Gastrocnemius medialis (tissue), 4 donors: Measurements from ENCODE around the gene HOTAIR.

Experiments
- POLR2A ChIP-seq, 2 donors: fragments of 450-650 bp; IDR thresholded peaks; one replicate each; pipeline ENCODE4 v1.6.1; 2017; ENCODE audit warnings: antibody characterized with exemption in 2 of 2, mild to moderate bottlenecking in 2 of 2, moderate library complexity in 2 of 2
- TF ChIP-seq, protein P1 (sequence below), 5 experiments: fragments of 450-650 bp in 3 of 5; fragments of 200-600 bp in 2 of 5; sonication (generic) in 2 of 5; IDR thresholded peaks in 4 of 5; conservative IDR thresholded peaks in 1 of 5; 1 replicate in 4 of 5; 2 replicates in 1 of 5; pipeline ENCODE4 v1.5.1; 2016 to 2019; ENCODE audit warnings: antibody characterized with exemption in 5 of 5, mild to moderate bottlenecking in 3 of 5, moderate library complexity in 3 of 5

DNA sequence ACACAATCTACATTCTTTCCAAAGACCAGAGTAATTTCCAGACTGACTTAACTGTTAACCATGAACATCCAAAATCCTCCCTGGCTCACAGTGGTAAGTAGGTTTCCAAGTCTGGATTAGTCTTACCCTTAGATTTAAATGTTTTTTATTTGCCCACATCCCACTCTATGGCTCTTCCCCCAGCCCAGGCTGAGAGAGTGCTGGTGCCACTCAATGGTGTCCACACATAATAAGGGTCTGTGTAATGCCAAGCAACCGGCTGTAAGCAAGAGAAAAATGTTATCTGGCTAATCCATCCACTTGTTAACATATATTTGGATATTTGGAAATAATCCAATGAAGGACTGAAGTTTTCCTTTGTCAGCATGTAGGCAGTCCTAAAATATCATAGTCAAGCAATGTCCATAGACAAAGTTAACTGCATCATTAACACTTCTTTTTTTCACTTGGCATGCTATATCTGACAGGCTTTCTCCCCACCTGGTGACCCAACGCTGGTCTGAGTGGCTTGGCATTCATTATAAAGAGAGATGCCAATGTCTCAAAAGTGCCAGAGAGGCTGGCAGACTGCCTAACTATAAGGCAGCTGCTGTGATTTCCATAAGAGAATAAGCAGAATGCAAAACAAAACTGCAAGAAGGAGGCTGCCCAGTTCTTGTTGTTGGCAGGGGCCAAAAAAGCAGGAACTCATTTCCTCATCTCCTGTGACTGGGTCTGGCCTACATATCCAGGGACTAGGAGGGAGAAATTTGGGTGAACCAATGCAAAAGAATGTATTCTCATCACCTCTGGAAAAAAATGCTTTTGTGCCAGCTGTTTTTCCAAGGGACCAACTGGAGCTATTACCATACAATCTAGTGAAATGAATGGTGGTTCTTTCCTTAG is 50.0 kb downstream of the HOTAIR start:
- TF ChIP-seq, protein P1, sequence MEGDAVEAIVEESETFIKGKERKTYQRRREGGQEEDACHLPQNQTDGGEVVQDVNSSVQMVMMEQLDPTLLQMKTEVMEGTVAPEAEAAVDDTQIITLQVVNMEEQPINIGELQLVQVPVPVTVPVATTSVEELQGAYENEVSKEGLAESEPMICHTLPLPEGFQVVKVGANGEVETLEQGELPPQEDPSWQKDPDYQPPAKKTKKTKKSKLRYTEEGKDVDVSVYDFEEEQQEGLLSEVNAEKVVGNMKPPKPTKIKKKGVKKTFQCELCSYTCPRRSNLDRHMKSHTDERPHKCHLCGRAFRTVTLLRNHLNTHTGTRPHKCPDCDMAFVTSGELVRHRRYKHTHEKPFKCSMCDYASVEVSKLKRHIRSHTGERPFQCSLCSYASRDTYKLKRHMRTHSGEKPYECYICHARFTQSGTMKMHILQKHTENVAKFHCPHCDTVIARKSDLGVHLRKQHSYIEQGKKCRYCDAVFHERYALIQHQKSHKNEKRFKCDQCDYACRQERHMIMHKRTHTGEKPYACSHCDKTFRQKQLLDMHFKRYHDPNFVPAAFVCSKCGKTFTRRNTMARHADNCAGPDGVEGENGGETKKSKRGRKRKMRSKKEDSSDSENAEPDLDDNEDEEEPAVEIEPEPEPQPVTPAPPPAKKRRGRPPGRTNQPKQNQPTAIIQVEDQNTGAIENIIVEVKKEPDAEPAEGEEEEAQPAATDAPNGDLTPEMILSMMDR (IDR thresholded peaks at IDR 0.05 in 4 of 5, conservative IDR thresholded peaks at IDR 0.05 in 1 of 5): no peak
- no peak for TF ChIP-seq POLR2A (IDR thresholded peaks at IDR 0.05)
